Activated T-helper 1 cell treated with anti-CD3 and anti-CD28 coated beads, Interleukin-2, amount 50 U/mL, for 16 hours (primary cell): ENCODE measurements around the gene SIRT5.

Experiments
- DNase-seq, 2 donors: peaks; one replicate each; pipeline ENCODE4 v3.0.0-alpha.2; 2020; ENCODE audit warnings: low read depth in 1 of 2, low spot score in 1 of 2

The SIRT5 gene

DNA sequence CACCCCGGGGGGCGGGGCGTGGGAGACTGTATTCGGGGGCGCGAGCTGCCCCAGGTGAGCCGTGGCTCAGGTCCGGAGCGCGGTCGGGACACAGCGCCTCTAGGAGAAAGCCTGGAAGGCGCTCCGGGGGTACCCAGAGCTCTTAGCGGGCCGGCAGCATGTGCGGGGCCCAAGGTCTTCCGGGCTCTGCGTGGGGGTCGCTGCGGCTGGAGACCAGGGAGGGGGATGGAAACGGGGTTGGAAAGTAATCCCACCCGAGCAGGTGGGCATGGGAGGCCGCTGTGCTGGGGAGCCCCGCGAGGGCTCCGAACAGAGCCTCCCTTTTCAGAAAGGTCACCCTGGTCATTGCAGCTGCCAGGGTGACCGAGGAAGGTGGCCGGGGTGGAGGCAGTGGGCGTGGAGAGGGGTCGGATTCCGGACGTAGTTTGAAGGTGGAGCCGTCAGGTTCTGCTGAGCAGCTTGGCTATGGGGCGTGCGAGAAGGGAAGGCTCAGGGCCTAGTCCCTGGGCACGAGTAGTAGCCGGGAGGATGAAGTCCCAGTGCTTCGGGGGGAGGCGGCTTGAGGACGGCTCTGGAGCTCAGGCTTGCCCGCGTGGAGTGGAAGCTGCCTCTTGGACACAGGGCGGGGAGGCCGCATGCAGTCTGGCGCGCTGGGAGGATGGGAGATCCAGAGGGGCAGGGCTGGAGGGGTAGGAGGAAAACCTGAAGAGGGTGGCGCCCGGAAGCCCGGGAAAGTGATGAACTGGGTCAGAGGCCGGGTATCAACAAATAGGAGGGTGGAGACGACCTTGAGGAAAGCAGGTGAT is at the start of gene SIRT5:
Gene SIRT5, plus strand, starts transcription at position 31 of the 806 bp plus-strand sequence. CDS start 9,510 bp downstream, outside the sequence.
- peak; percentile 47 to 57 for DNase-seq

DNA sequence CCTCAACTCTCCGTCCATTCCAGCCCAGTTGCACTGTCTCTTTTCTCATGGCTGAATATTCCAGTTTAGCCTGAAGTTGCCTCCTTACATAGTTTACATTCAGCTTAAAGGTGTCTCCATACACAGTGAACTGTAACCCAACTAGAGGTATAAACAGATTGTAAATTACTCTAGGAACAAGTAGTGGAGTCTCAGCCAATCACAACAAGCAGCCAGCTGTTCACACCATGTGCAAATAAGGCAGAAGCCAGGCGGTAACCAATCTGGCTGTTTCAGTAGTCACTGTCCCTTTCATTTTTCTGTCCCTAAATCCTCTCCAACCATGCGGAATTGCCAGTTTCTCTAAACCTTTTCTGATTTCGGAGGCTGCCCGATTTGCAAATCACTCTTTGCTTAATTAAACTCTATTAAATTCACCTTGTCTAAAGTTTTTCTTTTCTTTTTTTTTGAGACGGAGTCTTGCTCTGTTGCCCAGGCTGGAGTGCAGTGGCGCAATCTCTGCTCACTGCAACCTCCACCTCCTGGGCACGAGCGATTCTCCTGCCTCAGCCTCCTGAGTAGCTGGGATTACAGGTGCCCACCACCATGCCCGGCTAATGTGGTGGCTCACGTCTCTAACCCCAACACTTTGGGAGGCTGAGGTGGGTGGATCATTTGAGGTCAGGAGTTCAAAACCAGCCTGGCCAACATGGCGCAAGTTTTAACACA is 49.4 kb upstream of the SIRT5 start:
- DNase-seq: no peak

DNA sequence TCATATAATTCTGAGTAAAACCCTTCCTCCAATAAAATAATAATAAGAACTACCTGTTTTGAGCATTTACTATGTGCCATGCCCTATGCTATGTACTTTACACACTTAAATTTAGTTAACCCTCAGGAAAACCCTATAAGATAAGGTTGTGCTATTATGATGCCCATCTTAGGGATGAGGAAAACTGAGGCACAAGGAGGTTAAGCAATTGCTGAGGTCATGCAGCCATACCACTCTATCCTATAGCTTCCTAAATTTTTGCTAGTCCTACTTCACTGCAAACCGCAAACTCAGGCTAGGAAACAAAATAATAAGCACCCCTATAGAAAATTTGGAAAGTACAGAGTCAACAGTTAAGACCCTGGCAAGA is 48.1 kb upstream of the SIRT5 start:
- DNase-seq: no peak

DNA sequence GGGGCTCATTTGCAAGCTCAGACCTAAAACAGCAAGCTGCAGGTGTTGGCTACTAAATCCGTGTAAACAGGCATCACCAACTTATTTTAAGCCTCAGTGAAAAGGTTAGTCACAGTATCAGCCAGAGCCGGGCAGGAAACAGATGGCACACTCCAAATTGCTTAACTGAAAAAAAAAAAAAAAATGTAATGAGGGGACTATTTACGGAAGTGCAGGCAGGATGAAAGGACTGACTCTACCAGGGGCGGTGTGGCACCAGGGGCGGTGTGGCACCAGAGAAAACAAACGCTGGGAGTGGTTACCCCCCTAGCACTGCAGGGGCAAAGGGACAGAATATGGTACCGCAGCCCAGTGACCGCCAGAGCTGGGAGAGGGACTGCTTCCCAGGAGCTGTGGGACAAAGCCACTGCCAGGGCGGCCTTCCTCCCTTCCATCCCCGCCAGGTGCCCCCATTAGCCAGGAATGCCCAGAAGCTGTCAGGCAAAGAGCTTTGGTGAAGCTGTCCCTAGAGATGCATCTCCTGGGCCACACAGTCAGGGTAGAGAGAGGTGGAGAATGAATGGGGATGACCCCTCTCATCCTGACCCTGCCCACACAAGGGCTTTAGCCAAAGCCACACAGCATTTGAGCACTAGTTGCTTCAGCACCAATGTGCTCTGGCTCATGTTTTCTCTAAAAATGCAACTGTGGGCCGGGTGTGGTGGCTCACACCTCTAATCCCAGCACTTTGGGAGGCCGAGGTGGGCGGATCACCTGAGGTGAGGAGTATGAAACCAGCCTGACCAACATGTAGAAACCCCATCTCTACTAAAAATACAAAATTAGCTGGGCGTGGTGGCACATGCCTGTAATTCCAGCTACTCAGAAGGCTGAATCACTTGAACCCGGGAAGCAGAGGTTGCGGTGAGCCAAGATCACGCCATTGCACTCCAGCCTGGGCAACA is 47.4 kb upstream of the SIRT5 start:
- no peak for DNase-seq

DNA sequence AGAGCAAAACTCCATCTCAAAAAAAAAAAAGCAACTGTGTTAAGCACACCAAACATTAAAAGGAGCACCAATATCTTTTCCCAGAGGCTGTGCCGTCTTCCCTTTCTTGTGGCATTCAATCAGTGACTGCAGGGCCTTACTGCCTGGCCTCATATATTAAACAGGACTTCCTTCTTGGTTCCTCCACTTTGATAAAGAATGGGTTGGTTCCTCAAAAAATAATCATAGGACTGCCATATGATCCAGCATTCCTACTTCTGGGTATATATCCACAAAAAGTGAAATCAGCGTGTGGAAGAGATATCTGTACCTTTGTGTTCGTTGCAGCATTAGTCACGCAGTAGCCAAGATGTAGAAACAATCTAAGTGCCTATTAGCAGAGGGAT is 46.7 kb upstream of the SIRT5 start:
- no peak for DNase-seq

DNA sequence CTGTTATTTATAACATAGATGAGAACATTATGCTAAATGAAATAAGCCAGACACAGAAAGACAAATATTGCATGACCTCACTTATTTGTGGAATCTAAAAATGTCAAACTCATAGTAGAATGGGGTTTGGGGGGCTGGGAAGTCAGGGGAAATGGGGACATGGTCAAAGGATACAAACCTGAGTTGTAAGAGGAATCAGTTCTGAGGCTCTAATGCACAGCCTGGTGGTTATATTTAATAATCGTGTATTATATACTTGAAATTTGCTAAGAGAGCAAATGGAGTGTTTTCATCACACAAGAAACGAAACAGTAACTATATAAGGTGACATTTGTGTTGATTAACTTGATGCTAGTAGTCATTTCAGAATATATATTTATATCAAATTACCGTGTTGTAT is 46.2 kb upstream of the SIRT5 start:
- no peak for DNase-seq

DNA sequence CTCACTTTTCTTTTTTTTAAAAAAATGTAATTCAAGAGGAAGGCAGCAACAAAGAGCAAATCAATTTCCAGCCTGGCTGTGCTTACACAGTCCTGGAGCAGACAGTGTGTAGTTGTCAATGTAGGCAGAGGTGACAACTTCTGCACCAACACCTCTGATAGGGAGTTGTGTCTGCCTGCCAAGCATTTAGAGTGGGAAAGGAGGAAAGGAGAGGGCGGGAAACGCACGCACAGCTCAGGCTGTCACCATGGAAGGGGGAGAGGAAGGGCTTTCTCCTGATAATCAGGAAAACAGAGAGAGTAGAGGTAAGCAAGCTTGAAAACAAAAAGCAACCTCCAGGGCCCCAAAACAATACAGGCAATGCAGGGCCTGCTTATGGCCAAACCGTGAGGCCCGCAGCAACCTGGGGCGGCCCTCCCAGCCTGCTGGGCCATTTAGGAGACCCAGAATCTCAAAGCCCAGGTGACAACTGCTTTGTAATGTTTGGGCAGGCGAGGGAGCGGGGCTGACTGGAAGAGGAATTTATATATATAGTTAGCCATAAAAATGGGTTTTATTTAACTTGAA is 45.5 kb upstream of the SIRT5 start:
- DNase-seq: no peak

DNA sequence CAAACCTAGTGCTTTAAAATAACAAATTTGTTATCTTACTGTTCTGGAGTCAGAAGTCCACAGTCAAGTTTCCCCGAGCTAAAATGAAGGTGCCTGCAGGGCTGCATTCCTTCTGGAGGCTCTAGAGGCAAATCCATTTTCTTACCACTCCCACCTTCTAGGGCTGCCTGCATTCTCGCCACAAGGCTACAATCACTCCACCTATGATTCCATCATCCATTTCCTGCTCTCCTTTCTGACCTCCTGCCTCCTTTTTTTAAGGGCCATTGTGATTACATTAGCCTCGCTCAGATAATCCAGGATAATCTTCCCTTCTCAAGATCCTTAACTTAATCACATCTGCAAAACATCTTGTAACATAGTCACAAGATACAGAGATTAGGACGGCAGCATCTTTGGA is 42.4 kb upstream of the SIRT5 start:
- no peak for DNase-seq

DNA sequence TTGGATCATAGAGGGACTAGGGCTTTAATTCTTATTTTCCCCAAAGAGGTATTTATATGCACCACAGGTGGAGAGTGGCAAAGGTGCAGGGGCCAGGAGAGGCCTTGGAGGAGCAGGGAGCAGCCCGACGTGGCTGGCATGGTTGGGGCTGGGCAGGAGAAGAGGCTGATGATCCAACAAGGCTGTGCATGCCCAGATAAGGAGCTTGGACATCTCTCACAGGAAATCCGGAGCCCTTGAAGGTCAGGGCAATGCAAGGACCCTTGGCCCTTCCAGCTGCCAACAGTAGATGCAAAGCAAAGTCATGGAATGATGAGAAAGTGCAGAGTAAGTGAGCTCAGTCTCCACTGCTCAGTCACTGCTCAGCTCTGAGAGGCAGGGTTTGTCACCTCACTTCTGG is 39.9 kb upstream of the SIRT5 start:
- DNase-seq: no peak

DNA sequence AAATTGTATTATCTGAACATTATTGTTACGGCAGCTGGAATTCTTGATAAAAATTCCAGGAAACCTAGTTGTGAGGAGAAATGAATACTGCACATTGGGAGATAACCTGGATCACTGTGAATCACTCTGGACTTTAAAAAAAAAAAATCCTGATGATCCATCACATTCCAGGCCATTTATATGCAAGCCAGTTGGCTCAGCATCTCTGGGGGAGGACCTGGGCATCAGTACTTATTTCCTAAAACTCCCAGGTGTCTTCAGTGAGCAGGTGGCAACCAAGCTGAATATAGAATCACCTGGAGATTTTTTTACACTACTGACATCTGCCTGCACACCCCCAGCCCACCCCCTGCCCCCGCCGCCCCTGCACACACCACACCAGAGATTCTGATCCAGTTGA is 39.1 kb upstream of the SIRT5 start:
- no peak for DNase-seq

DNA sequence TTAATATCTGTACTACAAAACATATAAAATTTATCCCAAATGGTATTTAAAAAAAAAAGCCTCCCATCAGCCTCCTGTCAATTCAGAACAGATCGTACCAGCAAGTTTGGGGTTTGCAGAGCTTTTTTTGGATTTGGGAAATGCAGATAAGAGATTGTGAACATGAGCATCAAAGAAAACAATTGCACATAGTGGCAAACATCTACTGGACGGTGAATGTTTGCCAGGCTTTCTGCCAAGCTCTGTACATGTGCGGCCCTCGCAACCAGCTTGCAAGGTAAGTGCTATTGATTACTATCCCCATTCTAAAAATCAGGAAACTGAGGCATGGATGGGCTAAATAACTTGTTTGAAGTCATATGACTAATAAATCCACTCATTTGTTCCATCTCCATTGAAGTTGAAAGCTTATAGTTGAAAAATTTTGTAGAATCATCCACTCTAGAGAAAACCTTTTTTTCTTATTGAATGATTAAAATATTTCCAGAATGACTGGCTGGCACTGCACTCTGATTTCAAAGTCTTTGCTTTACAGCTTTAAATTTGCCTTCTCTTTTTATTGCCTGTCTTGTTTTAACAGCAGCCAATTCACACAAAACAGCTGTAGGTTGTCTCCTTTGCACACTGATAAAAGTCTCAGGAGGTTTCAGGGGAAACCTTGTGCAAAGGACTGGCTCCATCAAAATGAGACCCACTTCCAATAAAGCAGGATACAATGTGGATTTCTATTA is 37.4 kb upstream of the SIRT5 start:
- DNase-seq: no peak

DNA sequence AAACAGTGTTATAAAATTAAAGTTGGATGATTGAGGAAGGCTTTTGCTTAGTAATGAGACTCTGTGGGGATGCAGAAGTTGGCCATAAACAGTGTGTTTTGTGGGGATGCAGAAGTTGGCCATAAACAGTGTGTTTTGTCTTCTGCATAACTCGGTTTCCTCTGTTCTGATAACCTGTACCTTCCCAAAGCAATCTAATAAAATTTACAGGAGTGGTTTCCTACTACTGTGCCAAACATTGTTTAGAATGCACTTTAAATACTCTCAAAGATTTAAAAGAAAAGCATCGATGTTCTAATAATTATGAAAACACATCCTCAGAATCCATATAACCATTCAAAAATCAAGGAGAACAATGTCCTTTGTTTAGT is 36.9 kb upstream of the SIRT5 start:
- no peak for DNase-seq

DNA sequence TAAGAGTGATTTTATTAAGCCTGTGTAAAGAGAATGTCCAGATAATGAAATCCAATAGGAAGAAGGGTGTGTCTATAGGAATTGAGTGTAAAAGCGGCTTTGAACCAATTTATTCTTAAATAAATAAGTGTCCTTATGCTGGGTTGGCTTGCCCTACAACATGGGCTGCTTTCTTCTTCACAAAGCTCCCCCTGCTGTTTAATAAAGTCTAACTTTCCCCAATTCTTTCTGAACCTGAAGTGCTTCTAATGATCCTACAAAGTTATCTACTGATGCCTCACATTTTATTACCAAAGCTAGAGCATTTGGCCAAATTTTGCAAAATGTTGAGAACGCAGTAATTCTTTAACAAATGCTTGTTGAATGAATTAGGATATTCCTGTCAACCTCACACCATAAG is 36.3 kb upstream of the SIRT5 start:
- DNase-seq: no peak

DNA sequence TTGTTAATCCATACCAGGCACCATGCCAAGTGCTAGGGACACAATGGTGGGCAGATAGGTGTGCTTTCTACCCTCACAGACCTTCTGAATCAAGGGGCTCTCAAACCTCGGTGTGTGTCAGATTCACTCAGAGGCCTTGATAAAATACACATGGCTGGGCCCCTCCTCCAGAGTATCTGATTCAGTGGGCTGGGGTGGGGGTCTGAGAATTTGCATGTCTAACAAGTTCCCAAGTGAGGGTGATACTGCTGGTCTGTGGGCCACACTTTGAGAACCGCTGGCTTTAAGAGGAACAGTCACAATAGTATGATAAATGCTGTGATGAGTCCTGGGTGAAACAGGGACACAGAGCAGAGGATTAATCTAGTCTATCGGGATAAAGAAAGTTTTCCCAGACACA is 35.8 kb upstream of the SIRT5 start:
- no peak for DNase-seq

DNA sequence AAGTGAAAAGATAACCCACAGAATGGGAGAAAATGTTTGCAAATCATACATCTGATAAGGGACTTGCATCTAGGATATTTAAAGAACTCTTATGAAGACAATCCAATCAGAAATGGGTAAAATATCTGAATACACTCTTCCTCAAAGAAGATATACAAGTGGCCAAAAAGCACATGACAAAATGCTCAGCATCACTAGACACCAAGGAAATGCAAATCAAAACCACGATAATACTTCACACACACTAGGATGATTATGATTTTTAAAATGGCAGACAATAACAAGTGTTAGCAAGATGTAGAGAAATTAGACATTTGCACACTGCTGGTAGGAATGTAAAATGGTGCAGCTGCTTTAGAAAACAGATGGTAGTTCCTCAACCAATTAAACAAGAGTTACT is 34.8 kb upstream of the SIRT5 start:
- no peak for DNase-seq

DNA sequence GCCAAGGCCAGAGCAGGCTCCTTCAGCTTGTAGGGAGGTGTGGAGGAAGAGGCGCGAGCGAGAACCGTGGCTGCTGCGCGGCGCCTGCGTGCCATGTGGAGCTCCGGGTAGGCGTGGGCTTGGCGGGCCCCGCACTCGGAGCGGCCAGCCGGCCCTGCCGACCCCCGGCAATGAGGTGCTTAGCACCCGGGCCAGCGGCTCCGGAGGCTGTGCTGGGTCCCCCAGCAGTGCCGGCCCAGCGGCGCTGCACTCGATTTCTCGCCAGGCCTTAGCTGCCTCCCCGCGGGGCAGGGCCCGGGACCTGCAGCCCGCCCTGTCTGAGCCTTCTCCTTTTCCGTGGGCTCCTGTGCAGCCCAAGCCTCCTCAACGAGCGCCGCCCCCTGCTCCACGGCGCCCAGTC is 32.9 kb upstream of the SIRT5 start:
- no peak for DNase-seq

DNA sequence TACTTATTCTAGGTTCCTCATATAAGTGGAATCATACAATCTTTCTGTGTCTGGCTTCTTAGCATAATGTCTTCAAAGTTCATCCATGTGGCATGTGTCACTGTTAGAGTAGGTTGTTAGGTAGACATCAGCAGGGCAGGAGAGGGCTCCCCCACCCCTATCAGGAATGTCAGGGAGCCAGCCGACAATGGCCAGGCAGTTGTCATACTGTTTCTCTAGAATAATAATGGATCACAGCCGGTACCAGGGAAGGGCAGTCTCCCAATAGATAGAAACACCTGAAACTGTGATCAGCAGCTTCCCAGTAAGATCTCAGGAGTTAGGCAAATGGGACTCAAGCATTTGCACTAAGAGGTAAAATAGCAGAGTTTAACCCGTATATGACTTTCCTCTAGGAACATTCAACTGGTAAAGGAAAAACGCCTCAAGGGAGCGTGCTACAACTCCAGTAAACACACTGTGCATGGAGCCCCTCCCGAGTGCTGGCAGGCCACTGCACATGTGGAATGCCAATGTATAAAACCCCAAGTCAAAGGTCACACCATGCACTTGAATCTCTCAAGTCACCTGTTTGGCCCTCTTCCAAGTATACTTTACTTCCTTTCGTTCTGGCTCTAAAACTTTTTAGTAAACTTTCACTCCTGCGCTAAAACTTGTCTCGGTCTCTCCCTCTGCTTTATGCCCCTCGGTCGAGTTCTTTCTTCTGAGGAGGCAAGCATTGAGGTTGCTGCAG is 29.8 kb upstream of the SIRT5 start:
- DNase-seq: no peak

DNA sequence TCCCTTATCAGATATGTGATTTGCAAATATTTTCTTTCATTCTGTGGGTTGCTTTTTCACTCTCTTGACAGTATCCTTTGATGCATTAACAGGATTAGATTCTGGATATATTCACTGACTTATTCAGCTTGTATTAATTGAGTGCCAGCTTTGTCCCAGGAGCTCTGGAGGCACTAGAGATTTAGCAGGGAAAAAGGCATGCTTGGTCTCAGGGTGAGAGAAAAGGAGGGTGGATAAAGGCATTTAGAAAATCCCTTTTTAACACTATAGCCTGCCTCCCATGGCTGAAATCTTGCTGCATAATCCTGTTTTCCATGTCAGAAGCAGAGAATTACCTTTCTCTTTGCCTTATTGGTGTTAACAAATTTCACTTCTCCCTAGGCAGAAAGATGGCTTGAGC is 28.5 kb upstream of the SIRT5 start:
- no peak for DNase-seq

DNA sequence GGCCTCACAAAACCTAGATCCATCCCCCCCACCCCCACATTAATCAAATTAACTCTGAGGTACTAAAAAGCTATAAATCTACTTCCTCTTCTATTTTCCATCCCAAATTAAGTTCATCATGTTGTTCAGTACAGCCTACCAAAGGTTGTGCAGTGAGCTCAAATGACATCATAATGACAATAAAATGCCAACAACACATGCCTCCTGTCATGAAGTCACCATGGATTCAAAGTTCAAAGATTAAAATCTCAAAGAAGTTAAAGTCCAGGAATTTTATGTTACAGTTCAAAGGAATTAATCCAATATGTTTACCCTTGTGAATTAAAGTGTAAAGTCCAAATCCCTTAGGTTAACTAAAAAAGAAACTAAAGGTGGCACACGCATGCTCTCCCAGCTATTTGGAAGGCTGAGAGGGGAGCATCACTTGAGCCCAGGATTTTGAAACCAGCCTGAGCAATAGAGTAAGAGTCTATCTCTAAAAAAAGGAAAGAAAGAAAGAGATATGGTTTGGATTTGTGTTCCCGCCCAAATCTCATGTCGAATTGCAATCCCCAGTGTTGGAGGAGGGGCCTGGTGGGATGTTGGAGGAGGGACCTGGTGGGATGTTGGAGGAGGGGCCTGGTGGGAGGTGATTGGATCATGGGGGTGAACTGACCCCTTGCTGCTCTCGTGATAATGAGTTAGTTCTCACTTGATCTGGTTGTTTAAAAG is 25.7 kb upstream of the SIRT5 start:
- no peak for DNase-seq

DNA sequence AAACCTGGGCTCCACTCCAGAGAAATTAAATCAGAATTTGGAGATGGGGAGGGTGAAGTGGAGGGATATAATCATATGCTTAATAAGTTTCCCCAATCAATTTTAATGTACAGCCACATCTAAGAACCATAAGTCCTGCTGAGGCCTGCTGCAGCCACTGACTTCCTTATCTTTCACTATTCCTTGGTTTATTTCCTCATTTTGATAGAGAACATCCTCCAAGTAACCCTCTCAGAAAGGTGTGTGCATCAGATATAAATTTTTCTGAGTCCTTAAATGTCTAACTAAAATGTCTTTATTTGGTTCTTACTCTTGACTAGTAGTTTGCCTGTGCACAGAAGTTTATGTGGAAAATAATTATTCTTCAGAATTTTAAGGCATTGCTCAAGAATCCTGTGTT is 23.7 kb upstream of the SIRT5 start:
- DNase-seq: no peak
